ENCODE measurements around the gene NCKAP1.
"Not testable (repeated sequence)": the region's sequence is repeated elsewhere in the genome, so short reads cannot be mapped to it uniquely, and the experiment has no call there.

NCKAP1 gene

DNA sequence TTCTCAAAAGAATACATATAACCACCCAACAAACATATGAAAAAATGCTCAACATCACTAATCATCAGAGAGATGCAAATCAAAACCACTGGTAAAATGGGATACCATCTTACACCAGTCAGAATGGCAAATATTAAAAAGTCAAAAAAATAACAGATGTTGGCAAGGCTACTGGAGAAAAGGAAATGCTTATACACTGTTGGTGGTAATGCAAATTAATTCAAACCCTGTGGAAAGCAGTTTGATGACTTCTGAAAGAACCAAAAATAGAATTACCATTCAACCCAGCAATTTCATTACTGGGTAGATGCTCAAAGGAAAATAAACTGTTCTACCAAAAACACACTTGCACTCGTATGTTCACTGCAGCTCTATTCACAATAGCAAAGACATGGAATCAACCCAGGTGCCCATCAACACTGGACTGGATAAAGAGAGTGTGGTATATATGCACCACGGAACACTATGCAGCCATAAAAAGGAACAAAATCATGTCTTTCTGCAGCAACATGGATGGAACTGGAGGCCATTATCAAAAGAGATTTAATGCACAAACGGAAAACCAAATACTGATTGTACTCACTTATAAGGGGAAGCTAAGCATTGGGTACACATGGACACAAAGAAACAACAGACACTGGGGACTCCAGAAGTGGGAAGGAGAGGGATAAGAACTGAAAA, 38.8 kb downstream of the NCKAP1 start:
- no peak for DNase-seq (ENCODE audit: low read depth)

DNA sequence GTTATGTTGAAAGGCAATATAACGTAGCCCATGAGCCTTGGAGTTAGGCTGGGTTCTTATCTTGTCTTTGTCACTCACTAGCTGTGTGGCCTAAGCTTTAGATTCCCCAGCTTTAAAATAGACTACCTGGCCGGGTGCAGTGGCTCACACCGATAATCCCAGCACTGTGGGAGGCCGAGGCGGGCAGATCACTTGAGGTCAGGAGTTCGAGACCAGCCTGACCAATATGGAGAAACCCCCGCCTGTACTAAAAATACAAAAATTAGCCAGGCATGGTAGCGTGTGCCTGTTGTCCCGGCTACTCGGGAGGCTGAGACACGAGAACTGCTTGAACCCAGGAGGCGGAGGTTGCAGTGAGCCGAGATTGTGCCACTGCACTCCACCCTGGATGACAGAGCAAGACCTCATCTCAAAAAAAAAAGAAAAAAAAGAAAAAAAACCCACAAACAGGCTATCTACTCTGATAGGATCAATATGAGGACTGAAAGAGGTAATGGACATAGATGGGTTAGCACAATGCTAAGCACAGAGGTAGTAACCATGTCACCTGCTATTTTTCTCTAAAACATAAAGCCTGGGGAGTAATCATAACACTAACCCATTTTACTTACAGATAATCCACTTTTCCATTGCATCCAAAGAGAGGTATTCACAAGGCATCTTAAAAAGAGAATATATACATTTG, 43.9 kb downstream of the NCKAP1 start:
- DNase-seq (ENCODE audit: low read depth), result no peak

DNA sequence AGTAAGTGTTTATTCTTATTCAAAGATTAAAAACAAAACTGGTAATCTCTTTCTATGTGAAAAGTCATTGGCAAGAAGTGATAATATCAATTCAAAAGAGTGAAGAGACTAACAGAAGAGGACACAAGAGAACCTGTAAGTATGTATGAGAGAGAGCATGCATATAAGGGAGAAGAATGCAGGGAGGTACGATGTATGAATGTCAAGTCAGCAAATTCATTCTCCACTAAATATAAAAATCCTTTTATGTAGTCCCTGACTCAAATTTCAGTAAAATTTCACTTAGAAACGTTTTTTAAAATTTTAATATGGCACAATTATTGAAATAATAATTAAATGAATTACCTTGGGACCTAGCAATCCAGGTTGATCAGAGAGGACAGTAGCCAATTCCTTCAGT, 55.3 kb downstream of the NCKAP1 start:
- no peak for DNase-seq (ENCODE audit: low read depth)

DNA sequence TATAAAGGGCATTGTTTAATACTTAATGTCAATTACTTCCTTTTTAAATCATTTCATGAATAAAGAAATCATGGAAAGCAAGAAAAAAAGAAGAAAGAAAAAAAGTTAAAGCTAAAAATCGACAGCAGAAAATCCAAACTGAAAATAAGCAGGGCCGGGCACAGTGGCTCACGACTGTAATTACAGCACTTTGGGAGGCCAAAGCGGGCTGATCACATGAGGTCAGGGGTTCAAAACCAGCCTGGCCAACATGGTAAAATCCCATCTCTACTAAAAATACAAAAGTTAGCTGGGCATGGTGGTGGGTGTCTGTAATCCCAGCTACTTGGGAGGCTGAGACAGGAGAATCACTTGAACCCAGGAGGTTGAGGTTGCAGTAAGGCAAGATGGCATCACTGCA, 56.8 kb downstream of the NCKAP1 start:
- not testable (repeated sequence) for DNase-seq (ENCODE audit: low read depth)

DNA sequence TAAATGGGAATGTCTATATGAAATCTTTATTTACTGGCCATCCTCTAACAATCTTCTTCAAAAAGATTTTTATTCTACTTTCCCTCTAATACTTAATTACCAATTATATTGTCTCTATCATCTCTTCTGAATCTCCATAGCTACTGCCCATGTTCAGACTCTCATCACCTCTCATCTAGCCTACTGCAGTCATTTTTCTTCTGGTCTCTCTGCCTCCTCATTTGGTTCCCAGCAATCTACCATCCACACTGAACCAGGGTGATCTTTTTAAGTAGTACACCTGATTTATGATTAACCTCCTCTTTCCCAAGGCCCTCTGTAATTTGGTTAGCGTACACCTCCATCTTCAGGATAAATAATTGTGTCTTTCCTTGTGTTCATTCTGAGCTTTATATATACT, 57.6 kb downstream of the NCKAP1 start:
- DNase-seq (ENCODE audit: low read depth), result no peak

DNA sequence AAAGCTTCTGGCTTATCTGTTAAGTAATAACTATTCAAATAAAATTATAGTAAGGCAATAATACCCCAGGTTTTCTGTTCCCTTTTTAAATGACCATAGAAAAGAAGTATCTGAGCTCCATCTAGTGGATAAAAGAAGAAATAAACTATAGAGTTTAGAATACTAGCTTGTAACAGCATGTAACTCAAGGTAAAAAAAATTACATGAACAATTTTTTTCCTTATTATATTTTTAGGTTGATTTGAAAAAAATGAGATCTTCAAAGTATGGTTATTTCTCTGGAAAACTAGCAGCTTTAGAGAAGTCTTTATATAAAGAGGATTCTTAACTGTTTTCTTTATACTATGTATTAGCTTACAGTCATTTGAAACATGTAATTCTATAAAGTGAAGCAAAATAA, 58.1 kb downstream of the NCKAP1 start:
- DNase-seq (ENCODE audit: low read depth), result no peak

DNA sequence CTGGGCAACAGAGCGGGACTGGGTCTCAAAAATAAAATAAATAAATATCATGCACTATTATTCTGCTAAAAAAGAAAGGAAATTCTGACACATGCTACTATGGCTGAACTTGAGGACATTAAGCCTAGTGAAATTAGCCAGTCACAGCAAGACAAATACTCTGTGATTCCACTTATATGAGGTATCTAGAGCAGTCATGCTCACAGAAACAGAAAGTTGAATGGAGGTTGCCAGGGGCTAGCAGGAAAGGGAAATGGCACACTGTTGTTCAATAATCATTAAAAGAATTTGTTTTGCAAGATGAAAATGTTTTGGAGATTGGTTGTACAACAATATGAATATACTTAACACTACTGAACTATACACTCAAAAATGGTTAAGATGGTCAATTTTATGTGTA, 60.8 kb downstream of the NCKAP1 start:
- no peak for DNase-seq (ENCODE audit: low read depth)

DNA sequence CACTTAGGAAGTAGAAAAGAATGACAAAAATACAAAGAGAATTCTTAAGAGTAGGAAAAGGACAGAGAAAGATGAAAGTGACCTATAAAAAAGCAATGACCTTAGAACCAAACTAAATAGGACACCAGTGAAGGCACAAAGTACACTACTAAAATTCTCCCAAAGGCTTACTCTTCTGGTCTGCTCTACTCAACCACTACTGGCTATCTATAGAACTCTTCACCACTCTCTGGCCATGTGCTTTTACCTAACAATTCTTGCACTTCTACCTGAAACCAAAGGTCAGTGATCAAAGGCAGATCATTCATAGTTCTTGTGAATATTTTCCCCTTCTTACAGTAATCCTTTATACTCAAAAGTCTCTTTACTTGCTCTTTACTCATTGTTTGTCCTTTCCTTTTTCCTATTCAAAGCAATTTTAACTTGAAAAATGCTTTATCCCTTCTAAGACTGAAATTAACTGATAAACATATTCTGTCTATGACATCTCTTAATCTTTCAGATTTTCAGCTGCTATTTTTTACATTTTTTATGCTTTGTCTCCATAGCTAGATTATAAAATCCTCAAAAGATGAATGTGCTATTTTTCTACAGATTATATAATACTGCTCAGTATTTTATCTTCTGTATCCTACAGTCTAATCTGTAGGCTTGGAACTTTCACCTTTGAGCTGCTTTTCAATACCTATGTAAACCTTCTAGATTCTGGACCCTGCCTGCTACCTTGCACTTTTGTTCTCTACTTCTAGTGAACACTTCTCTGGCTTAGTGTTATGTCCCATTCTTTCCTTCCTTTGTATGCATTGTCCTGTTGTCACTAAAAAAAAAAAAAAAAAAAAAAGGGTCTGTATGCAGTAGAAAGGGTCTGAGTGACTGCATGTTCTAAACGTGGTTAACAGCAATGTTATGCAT, 64.6 kb downstream of the NCKAP1 start:
- no peak for DNase-seq (ENCODE audit: low read depth)

DNA sequence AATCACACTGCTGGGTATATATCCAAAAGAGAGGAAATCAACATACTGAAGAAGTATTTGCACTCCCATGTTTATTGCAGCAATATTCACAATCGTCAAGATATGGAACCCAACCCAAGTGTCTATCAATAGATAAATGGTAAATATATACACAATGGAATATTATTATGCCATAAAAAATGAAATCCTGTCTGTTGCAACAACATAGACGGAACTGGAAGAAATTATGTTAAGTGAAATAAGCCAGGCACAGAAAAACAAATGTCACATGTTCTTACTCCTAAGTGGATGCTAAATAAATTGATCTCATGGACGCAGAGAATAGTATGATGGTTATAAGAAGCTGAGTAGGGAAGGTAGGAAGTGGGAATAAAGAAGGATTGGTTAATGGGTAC, 65.7 kb downstream of the NCKAP1 start:
- DNase-seq (ENCODE audit: low read depth), result no peak

DNA sequence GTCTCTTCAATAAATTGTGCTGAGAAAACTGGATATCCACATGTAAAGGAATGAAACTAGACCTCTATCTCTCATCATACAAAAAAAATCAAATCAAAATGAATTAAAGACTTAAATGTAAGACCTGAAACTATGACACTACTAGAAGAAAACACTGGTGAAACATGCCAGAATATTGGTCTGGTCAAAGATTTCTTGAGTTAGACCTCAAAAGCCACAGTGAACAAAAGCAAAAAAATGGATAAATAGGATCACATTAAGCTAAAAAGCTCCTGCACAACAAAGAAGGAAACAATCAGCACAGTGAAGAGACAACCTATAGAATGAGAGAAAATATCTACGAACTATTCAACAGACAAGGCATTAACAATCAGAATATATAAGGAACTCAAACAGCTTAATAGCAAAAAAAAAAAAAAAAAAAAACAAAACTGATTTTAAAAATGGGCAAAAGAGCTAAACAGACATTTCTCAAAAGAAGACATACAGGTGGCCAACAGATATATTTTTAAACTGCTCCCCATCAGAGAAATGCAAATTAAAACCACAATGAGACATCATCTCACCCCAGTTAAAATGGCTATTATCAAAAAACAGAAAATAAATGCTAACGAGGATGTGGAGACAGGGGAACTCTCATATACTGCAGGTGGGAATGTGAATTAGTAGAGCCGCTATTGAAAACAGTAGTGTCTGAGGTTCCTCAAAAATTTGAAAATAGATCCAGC, 66.3 kb downstream of the NCKAP1 start:
- no peak for DNase-seq (ENCODE audit: low read depth)

DNA sequence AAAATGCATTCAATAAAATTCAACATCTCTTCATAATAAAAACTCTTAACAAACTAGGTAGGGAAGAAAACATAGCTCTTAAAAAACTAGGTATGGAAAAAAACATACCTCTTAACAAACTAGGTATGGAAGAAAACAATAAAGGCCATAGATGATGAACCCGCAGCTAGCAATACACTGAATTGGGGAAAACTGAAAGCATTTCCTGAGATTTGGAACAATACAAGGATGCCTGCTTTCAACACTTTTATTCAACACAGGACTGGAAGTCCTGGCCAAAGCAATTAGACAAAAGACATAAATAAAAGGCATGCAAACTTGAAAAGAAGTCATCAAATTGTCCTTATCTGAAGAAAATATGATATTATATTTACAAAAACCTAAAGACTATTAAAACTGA, 67.8 kb downstream of the NCKAP1 start:
- no peak for DNase-seq (ENCODE audit: low read depth)

DNA sequence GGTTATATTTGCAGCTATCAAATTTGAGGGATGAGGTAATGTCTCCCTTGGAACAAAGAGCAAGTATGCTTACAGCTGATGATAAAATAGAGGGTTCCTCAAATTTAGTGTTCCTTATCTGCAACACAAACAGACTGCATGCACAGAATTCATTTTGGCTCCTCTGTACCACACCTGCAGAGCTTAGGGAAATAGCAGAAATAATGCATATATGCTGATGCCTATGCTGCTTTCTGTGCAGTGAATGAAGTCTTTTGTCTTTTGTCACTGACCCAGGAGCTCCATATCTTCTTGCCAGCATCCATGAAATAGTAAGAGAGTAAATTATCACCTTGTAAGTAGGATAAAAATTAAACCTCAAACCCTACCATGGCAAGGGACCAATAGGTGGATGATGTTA, 69.8 kb downstream of the NCKAP1 start:
- no peak for DNase-seq (ENCODE audit: low read depth)

DNA sequence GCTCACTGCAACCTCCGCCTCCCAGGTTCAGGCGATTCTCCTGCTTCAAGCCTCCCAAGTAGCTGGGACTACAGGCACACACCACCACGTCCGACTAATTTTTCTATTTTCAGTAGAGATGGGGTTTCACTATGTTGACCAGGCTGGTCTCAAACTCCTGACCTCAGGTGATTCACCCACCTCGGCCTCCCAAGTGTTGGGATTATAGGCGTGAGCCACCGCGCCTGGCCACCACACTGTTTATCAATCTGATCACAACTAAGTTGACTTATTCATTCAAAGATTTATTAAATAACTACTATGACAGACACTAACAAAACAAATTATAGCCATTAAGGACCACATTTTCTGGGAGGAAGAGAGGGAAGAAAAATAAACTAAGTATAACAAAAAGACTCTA, 71.9 kb downstream of the NCKAP1 start:
- not testable (repeated sequence) for DNase-seq (ENCODE audit: low read depth)

DNA sequence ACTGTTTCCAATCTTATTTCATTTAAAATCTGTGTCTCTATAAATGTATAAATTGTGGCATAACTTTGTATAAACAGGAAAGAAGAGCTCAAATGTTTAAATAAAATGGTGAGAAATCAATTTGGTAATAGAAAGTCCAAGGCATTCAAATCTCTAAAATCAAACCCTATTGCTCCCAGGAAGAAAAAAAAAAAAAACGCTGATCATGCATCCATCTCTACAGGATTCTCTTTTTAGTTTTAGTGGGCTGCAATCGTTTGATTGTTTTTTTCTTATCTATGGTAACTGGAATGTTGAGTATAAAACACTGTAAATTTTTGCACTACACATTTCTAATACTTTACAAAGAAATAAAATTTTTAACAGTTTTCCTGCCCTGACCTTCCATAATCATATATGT, 75.6 kb downstream of the NCKAP1 start:
- DNase-seq (ENCODE audit: low read depth), result no peak

DNA sequence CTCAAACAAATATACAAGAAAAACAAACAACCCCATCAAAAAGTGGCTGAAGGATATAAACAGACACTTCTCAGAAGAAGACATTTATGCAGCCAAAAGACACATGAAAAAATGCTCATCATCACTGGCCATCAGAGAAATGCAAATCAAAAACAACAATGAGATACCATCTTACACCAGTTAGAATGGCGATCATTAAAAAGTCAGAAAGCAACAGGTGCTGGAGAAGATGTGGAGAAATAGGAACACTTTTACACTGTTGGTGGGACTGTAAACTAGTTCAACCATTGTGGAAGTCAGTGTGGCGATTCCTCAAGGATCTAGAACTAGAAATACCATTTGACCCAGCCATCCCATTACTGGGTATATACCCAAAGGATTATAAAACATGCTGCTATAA, 77.4 kb downstream of the NCKAP1 start:
- DNase-seq (ENCODE audit: low read depth), result not testable (repeated sequence)

DNA sequence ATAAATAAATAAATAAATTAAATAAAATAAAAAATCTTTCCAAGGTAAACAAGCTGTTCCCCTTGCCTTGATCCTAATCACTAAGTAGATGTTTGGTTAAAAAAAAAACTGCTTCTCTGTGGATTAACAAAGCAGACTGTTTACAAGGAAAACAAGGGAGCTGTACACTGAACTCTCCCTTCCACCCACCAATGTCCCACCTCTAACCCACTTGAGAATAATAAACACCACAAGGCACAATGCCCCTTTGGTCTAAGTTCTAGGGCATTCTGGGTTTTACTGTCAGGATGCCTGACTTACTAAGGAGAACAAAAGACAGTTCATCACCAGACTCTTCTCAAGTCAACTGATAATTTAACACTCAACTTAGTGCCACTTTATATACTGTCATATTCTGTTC, 83.5 kb downstream of the NCKAP1 start:
- no peak for DNase-seq (ENCODE audit: low read depth)

DNA sequence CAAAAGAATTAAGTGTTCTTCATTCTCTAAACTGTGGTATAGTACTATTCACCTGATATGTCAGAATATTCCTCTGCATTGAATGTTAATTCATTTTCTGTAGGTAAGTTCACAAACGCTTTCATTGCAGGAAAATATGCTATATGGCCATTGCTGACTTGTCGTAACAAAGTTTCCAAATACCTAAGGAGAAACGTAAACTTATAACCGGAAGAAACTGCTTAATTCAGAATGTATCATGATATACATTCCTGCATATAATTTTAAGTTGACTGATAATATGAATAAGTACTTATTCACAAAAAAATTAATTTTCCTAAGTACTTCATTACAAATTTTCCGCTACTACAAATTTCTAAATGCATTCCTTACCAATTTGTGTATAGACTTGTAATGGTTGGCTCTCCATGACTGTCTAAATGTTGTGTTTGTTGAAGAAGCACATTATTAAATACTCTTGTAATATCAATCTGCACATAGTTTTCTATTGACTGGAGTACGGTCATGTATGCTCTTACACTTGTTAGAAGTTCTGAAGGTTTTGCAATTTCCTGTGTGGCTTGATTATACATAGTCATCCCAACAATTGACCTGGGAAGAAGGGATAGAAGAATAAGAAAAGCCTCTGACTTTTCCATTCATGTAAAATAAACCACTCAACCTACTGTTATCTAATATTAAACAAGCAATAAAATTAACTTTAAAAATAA, 85.4 kb downstream of the NCKAP1 start:
- DNase-seq (ENCODE audit: low read depth), result no peak

DNA sequence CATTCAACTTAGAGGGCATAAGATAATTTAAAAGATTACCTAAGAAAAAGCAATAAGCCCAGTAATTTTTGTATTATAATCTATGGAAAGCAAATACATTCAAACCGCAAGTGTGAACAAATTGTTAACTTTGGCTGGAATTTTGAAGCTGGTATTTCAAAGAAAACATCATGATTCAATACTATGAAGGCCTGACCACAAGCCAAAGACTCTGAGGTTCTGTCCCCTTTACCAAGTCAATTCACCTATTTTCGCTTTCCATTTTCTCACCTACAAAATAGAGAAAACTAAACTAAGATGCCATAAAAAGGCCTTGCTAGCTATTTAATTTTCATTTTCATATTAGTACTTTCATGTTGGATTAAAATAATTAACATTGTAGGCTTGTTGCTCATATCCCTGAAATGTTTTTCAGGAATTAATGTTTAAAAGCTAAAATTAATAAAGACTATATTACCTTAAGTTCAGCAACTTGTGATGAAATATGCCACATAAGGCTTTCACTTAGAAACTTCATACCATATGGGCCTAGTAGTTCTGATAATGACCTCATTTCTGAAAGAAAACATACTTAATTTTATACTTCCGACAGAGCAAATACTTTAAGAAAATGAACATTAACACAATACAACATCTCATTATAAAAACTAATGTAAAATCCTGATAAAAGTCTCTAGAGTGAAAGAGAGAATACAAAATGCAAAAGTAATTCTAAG, 86.2 kb downstream of the NCKAP1 start:
- DNase-seq (ENCODE audit: low read depth), result no peak

DNA sequence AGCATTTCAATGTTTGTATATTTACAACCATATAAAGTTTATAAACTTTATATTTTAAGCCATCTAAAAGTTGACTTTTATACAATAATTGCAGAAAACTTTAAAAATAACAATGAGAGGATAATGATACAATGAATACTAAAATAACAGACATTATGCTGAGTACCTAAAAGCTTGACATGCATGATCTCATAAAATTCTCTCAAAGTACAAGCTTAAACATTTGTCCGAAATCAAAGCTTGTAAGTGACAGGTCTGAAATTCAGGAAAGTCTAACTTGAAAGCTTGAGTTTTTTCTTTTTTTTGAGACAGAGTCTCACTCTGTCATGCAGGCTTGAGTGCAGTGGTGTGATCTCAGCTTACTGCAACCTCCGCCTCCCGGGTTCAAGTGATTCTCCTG, 87.7 kb downstream of the NCKAP1 start:
- DNase-seq (ENCODE audit: low read depth), result no peak

DNA sequence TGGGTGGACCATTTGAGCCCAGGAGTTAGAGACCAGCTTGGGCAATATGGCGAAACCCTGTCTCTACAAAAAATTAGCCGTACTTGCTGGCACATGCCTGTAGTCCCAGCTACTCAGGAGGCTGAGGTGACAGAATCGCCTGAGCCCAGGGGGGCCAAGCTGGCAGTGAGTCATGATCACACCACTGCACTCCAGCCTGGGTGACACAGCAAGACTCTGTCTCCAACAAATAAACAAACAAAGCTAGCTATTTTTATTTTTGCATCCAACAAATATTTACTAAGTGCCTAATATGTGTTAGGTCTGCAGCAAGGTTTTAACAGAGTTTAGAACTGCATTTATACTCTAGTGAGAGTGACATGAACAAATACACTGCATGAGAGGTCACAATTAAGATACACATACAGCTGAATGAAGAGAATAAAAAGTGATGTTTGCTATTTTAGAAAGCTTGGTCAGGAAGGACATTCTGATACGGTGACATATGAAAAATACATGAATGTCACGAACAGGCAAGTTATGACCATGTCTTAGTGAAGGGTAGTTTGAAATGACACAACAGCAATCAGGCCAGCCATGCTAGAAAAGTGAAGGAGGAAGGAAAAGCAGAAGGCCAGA, 88.6 kb downstream of the NCKAP1 start:
- DNase-seq (ENCODE audit: low read depth), result no peak

DNA sequence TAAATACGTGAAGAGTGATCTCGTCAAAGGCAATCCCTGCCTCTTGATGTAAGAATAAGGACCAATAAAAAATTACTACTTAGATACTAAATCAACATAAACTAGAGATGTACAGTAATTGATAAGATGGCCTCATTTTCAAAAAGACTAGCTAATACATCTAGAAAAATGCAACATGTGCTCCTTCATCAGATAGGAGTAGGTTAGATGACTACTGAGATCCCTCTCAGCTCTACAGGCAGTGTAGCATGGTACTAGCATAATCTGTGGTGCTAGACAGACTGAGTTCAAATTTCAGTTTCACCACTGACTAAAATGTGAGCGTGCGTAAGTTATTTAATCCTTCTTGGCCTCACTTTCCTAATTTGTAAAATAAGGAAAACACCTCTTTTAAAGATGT, 89.2 kb downstream of the NCKAP1 start:
- DNase-seq (ENCODE audit: low read depth), result no peak

All from stimulated activated CD8-positive, alpha-beta memory T cell treated with anti-CD3 and anti-CD28 coated beads, Interleukin-15, amount 100 ng/mL, for 1 hour (primary cell).